Vagina (tissue), 2 donors: ENCODE measurements around the gene ZBTB34.

ENCODE experiments used
- CTCF ChIP-seq, 3 experiments: fragments of 450-650 bp in 2 of 3; fragments of 200-600 bp in 1 of 3; sonication (generic) in 1 of 3; IDR thresholded peaks; one replicate each; pipeline ENCODE4 v1.5.1; 2017 to 2019; ENCODE audit warnings: antibody characterized with exemption in 3 of 3, mild to moderate bottlenecking in 2 of 3, moderate library complexity in 2 of 3
- POLR2A ChIP-seq, 2 donors: fragments of 450-650 bp; IDR thresholded peaks; one replicate each; pipeline ENCODE4 v1.6.1; 2017; ENCODE audit warnings: antibody characterized with exemption in 2 of 2, mild to moderate bottlenecking in 2 of 2, moderate library complexity in 2 of 2
- POLR2AphosphoS5 ChIP-seq, 2 donors: sonication (generic); formaldehyde crosslinking; IDR thresholded peaks; one replicate each; pipeline ENCODE4 v1.9.0; 2017; ENCODE audit warnings: antibody characterized with exemption in 2 of 2, mild to moderate bottlenecking in 2 of 2, low read depth in 1 of 2; ENCODE audit not compliant: insufficient read depth in 1 of 2

DNA sequence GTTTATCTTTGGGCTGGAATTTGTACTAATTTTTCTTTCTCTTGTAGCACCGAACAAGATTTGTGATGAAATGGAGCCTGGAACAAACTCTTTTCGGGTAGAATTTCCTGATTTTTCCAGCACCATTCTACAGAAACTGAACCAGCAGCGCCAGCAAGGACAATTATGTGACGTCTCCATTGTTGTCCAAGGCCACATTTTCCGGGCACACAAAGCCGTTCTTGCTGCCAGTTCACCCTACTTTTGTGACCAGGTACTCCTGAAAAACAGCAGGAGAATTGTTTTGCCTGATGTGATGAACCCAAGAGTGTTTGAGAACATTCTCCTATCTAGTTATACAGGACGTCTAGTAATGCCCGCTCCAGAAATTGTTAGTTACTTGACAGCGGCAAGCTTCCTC is 28.0 kb upstream of the ZBTB34 start:
- TF ChIP-seq POLR2A (IDR thresholded peaks at IDR 0.05) (no peak), CTCF (IDR thresholded peaks at IDR 0.05) (no peak), POLR2AphosphoS5 (IDR thresholded peaks at IDR 0.05; ENCODE audit: insufficient read depth in 1 of 2, low read depth in 1 of 2) (no peak)
